Subcutaneous adipose tissue (tissue), 4 donors: Measurements from ENCODE around the gene CHRNB2. TPM values are rescaled to one million over a fixed set of nuclear protein-coding genes. Genes with fewer than 3 reads are reported as not detected.

Experiments used
- CTCF ChIP-seq: fragments of 450-650 bp; IDR thresholded peaks from one replicate; pipeline ENCODE4 v1.5.1; 2016; ENCODE audit warnings: low read depth, mild to moderate bottlenecking, control low read depth, antibody characterized with exemption, moderate library complexity
- total RNA-seq, 4 donors: library from RNA; depleted of rRNA; stranded (reverse); fragments of >200 nt; gene quantifications; one replicate each; pipeline ENCODE4 v1.1.0, GENCODE V29; 2016

CHRNB2 gene
- total RNA-seq, 4 donors from 2014 or later: not detected

GRCh38 chr1:154556422-154556821 lies 11.2 kb upstream of the CHRNB2 start:
- TF ChIP-seq CTCF: no peak

GRCh38 chr1:154557248-154557938 lies 10.2 kb upstream of the CHRNB2 start:
- no peak for TF ChIP-seq CTCF

- TF ChIP-seq CTCF: no peak
These were observed 9.4 kb upstream of the CHRNB2 start, which contains the start of gene UBE2Q1 for GRCh38 chr1:154557939-154558719. UBE2Q1 (minus strand) TSS chr1:154558662; CDS start chr1:154558553, 109 bp downstream.

- TF ChIP-seq CTCF: no peak
These were observed 8.7 kb upstream of the CHRNB2 start for GRCh38 chr1:154558720-154559465.

- TF ChIP-seq CTCF: no peak
These were observed 8.0 kb upstream of the CHRNB2 start for GRCh38 chr1:154559466-154560044.

- TF ChIP-seq CTCF: no peak
These were observed 1.7 kb upstream of the CHRNB2 start for GRCh38 chr1:154565876-154566275.
